Psoas muscle (tissue), 8 donors: ENCODE results near the gene TOM1L2. TPM values are rescaled to one million over a fixed set of nuclear protein-coding genes. Genes with fewer than 3 reads are reported as not detected.

Experiments
- ATAC-seq, 4 donors: fragments of 200-7000 bp; cut with Tn5 transposase; one replicate each; pipeline ENCODE4 v1.9.1; 2020; ENCODE audit warnings: moderate library complexity in 3 of 4, mild to moderate bottlenecking in 2 of 4
- DNase-seq, 2 donors: peaks; one replicate each; pipeline ENCODE4 v3.0.0-alpha.2; 2020
- H3K27ac ChIP-seq: fragments of 200-600 bp; one replicate; pipeline ENCODE4 v1.8.0; 2022
- H3K27me3 ChIP-seq, 3 donors: fragments of 200-600 bp in 1 of 3; one replicate each; pipeline versions ENCODE4 v1.6.1 to v1.8.0; 2013 to 2022; ENCODE audit warnings: low read length in 2 of 3, mild to moderate bottlenecking in 2 of 3, moderate library complexity in 1 of 3; ENCODE audit not compliant: insufficient read depth in 3 of 3
- H3K36me3 ChIP-seq, 2 donors: fragments of 200-600 bp in 1 of 2; one replicate each; pipeline versions ENCODE4 v1.6.1 to v1.8.0; 2013 to 2022; ENCODE audit warnings: low read depth in 1 of 2, mild to moderate bottlenecking in 1 of 2, moderate library complexity in 1 of 2; ENCODE audit not compliant: insufficient read depth in 1 of 2
- H3K4me1 ChIP-seq: fragments of 200-600 bp; one replicate; pipeline ENCODE4 v1.8.0; 2022
- H3K4me3 ChIP-seq: fragments of 200-600 bp; one replicate; pipeline ENCODE4 v1.8.0; 2022; ENCODE audit warnings: mild to moderate bottlenecking
- H3K9me3 ChIP-seq: fragments of 200-600 bp; one replicate; pipeline ENCODE4 v1.8.0; 2022
- CTCF ChIP-seq: fragments of 200-600 bp; IDR thresholded peaks from one replicate; pipeline ENCODE4 v1.8.0; 2022; ENCODE audit warnings: antibody characterized with exemption
- WGBS, 3 donors: extraction: QIAGEN DNeasy Blood & Tissue Kit; methylation state at CpG; one replicate each; pipeline versions ENCODE4 v1.1.6 to v1.1.7; 2013; 5-methylcytosine and 5-hydroxymethylcytosine counted together
- intact Hi-C, 2 donors: fragments of 100-400 bp; cut with DNase I; formaldehyde crosslinking; loops; one replicate each; pipeline versions ENCODE4 v1.11.0 to v1.14.2; 2022
- polyA plus RNA-seq, 3 donors: library from polyadenylated mRNA; stranded (reverse); fragments of 200-250 nt; gene quantifications; one replicate each; pipeline ENCODE4 v1.2.3, GENCODE V29; 2013
- total RNA-seq, 4 donors: library from RNA; stranded (reverse); fragmentation: NEBNext Ultra II Directional in 2 of 4; extraction: Animal tissue kit (Norgen Biotek cat#: 25700) in 2 of 4; gene quantifications; one replicate each; pipeline versions ENCODE4 v1.2.1 to v1.2.4, GENCODE V29; 2021 to 2023
- donor health status: healthy with polysubstance abuse.
- donor health status: DM: no; HTN: no; CAD: no; lungs with moderate emphysema.
- donor health status: Bipolar disorder and iron deficiency.
- donor health status: healthy.
- donor health status: DM: yes; HTN: yes; CAD: no.
- donor health status: DM: no; HTN: no; CAD: no.
- donor health status: DM: no; HTN: no; CAD: no.
- donor health status: DM: yes; HTN: yes; CAD: no.

The TOM1L2 gene
- total and polyA plus RNA-seq, 7 donors: 13.3 to 89.8 (median 72.0) TPM

DNA sequence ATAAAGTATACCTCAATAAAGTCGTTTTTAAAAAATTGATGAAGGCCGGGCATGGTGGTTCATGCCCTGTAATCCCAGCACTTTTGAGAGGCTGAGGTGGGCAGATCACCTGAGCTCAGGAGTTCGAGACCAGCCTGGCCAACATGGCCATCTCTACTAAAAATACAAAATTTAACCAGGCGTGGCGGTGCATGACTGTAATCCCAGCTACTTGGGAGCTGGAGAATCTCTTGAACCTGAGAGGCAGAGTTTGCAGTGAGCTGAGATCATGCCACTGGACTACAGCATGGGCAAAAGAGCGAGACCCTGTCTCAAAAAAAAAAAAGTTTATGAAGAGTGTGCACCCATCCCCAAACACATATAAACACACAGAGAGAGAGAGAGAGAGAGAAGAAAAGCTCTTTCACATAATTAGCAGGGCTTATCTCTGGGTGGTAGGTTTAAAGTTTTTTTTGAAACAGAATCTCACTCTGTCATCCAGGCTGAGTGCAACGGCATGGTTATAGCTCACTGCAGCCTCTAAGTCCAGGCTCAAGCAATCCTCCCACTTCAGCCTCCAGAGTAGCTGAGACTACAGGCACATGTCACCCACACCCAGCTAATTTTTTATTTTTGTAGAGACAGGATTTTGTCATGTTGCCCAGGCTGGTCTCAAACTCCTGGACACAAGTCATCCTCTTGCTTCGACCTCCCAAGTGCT, 138.4 kb downstream of the TOM1L2 start:
- no peak for TF ChIP-seq CTCF
- DNase-seq (no peak), ATAC-seq (no peak)
- H3K36me3 ChIP-seq: no peaks in the 10 kb centered on the region
- H3K4me3 ChIP-seq: peak overlapping the region; percentile 88
- no peaks in the 10 kb centered on the region for H3K9me3 ChIP-seq
- peaks cover 55% of the 10 kb centered on the region for H3K4me1 ChIP-seq
- intact Hi-C loops: no loop called here
- H3K27ac ChIP-seq: peak overlapping the region; percentile 100
- H3K27me3 ChIP-seq: no peaks in the 10 kb centered on the region
- 73 to 85% (median 75%) methylated on average over 8 of the region's 8 CpGs for WGBS, 3 donors

DNA sequence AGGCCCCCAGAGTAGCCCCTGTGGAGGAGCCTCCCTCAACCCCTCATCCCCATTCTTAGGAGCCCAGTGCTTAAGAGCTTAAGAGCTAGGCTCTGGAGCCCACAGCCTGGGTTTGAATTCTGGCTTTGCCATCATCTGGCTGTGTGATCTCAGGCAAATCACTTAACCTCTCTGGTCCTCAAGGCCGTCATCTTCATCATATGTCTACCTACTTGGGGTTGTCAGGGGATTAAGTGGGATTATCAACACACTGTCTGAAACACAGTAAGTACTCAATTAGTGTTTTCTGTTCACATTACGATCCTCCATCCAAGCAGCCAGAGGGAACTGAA, 140.2 kb downstream of the TOM1L2 start:
- peaks cover 39% of the 10 kb centered on the region for H3K4me1 ChIP-seq
- H3K4me3 ChIP-seq: no peak overlapping the region
- WGBS, 3 donors: 89 to 94% (median 90%) methylated on average over 2 of the region's 2 CpGs
- no peaks in the 10 kb centered on the region for H3K36me3 ChIP-seq
- no peak for ATAC-seq
- no peaks in the 10 kb centered on the region for H3K27me3 ChIP-seq
- no peaks in the 10 kb centered on the region for H3K9me3 ChIP-seq
- no peak for DNase-seq
- intact Hi-C loops: no loop called here
- no peak for TF ChIP-seq CTCF
- peak overlapping the region; percentile 74 for H3K27ac ChIP-seq

GRCh38 chr17:17831208-17832031, 140.8 kb downstream of the TOM1L2 start:
- ATAC-seq (no peak), DNase-seq (no peak)
- 36 to 71% (median 52%) methylated on average over 12 of the region's 12 CpGs for WGBS, 3 donors
- intact Hi-C loops: no loop called here
- H3K4me3 ChIP-seq: no peak overlapping the region
- H3K36me3 ChIP-seq: no peaks in the 10 kb centered on the region
- peak overlapping the region; percentile 74 for H3K27ac ChIP-seq
- H3K9me3 ChIP-seq: no peaks in the 10 kb centered on the region
- TF ChIP-seq CTCF: no peak
- peaks cover 41% of the 10 kb centered on the region for H3K4me1 ChIP-seq
- no peaks in the 10 kb centered on the region for H3K27me3 ChIP-seq

DNA sequence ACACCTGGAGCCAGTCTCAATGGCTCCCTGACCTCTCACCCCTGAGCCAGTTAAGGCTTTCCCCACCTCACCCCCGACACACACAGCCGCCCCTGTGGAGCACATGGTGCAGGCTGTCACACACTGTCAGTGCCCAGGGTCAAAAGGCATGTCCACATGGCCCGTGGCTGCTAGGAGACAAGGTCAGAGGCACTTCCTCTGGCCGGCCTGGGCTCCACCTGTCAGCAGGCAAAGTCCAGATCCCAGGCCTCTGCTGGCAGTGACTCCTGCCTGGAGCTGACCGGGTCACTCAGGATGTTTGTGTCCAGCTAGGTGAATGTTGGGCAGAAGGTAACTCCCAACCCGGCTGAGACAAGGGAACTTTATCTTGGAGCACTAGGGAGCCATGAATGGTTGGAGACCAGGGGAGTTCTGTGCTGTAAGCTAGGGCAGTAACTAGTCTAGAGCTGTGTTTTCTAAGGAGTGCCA, 141.4 kb downstream of the TOM1L2 start:
- no peaks in the 10 kb centered on the region for H3K9me3 ChIP-seq
- peak in 1 of 2 donors; percentile 68 for DNase-seq
- no peaks in the 10 kb centered on the region for H3K36me3 ChIP-seq
- no peaks in the 10 kb centered on the region for H3K27me3 ChIP-seq
- ATAC-seq: peak; percentile 31 to 85 (median 54)
- peak overlapping the region; percentile 74 for H3K27ac ChIP-seq
- H3K4me1 ChIP-seq: peaks cover 46% of the 10 kb centered on the region
- TF ChIP-seq CTCF: no peak
- intact Hi-C loops: no loop called here
- H3K4me3 ChIP-seq: no peak overlapping the region
- 23 to 36% (median 28%) methylated on average over 6 of the region's 6 CpGs for WGBS, 3 donors
